Uterine smooth muscle cell (primary cell): ENCODE data around the gene SERPINI1. TPM values are rescaled to one million over a fixed set of nuclear protein-coding genes. Genes with fewer than 3 reads are reported as not detected.

Experiments used
- total RNA-seq: library from RNA; depleted of rRNA; stranded (reverse); fragments of >200 nt; gene quantifications from 2 replicates; pipeline ENCODE4 v1.2.3, GENCODE V29; 2014

The SERPINI1 gene
- total RNA-seq, result 1.4 and 1.7 TPM in 2 replicates

GRCh38 chr3:167735233-167736138 is at the start of gene SERPINI1:
Gene SERPINI1, plus strand, starts transcription at chr3:167735721. Its CDS starts 53,408 bp downstream, at chr3:167789129.

GRCh38 chr3:167734498-167735232 is 856 bp upstream of the SERPINI1 start, which contains the start of gene PDCD10:
Gene PDCD10, minus strand, starts transcription at chr3:167734892. Its CDS starts 14,735 bp downstream, at chr3:167720157.

Other genes starting within 250 kb of the SERPINI1 start
- under 0.01 and 0.25 TPM in 2 replicates for gene WDR49, start 81.8 kb upstream of the SERPINI1 start, total RNA-seq
- 58.1 and 70.1 TPM in 2 replicates for gene PDCD10, start 829 bp upstream of the SERPINI1 start, total RNA-seq